Stimulated activated naive CD4-positive, alpha-beta T cell (primary cell): ENCODE results near the gene FUT6.
A peak's percentile ranks its signal among the peaks of the same experiment; 100 is the strongest.

Experiments used
- DNase-seq, 6 experiments: peaks; one replicate each; lab custom pipeline; 2025; lab: John Stamatoyannopoulos, UW

FUT6 gene

GRCh38 chr19:5805462-5806132, 33.9 kb downstream of the FUT6 start:
- peak; percentile 28 to 64 (median 53) for DNase-seq

DNA sequence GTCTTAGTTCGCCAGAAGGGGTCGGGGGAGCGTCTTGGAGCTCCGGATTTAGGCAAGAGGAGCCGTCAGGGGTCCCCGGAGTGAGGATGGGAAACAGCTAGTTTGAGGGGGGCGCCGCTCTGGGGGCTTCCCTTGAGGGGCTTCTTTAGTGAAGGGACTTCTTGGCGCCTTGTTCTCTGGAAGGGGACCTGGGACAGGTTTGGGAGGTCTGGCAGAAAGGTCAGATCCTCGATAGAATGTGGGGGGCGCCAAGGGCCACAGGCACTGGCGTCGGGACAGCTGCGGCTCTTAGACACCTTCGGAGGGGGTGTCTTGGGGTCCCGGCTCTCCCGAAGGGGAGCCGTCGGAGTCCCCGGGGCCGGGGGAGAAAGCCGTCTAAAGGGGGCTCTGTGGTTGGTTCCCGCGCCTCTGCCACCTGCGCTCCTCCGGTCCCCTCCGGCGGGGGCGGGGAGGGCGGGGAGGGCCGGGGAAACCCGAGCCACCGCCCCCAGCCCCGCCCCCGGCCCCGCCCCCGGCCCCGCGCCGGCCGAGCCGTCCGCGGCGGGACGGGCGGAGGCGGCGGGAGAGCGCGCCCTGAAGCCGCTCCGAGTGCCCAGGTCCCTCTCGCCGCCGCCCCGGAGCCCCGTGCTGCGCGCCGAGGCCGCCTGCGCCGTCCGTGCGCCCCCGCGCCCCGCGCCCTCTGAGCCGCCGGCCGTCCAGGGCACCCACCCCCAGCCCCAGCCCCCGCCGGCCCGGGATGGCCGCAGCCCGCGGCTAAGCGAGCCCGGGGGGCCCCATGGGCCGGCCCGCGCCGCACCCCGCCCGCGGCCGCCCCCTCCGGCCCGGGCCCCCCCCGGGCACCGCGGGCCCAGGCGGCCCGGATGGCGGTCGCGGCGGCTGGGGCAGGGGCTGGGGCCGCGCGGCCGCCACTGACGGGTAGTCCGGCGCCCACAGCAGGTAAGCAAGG, 34.7 kb downstream of the FUT6 start, which contains the start of gene NRTN:
NRTN (plus strand) TSS at position 552 of the 946 bp plus-strand sequence. CDS start 19,099 bp downstream, outside the sequence.
- peak in 5 of 6 experiments; percentile 27 to 59 (median 51) for DNase-seq

DNA sequence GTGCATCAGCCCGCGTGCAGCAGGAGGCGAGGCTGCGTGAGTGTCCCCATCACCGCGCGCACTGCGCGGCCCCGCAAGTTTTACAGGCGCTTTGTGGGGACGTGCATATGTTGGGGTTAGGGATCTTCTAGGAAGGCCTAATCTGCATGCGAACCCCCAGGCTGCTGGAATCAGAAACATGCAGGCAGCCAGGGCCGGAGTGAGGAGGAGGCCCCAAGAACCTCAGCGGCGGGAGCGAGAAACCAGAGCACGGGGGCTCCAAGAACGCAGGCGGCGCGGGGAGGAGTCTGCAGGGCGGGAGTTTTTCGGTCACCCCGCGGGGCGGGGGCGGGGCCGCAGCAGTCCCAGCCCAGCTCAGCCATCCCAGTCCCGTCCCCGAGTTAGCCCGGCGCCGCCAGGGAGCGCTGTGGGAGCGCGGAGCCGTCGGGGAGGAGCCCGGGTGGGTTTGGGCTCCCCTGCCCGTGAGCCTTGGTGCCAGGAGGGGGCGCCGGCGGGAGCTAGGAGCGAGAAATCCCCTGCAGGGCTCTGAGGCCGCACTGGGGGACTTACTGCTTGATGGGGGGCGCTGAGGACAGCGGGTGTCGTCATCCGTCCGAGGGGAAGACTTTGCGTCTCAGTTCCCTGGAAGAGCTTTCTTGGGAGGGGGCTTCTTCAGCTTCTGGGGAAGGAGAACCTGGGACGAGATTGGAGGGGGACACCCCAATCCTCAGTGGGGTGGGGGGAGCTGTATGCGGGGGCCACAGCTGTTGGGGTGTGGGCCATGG, 35.6 kb downstream of the FUT6 start:
- peak; percentile 82 to 93 (median 90) for DNase-seq

GRCh38 chr19:5803441-5803751, 36.1 kb downstream of the FUT6 start:
- DNase-seq = no peak

DNA sequence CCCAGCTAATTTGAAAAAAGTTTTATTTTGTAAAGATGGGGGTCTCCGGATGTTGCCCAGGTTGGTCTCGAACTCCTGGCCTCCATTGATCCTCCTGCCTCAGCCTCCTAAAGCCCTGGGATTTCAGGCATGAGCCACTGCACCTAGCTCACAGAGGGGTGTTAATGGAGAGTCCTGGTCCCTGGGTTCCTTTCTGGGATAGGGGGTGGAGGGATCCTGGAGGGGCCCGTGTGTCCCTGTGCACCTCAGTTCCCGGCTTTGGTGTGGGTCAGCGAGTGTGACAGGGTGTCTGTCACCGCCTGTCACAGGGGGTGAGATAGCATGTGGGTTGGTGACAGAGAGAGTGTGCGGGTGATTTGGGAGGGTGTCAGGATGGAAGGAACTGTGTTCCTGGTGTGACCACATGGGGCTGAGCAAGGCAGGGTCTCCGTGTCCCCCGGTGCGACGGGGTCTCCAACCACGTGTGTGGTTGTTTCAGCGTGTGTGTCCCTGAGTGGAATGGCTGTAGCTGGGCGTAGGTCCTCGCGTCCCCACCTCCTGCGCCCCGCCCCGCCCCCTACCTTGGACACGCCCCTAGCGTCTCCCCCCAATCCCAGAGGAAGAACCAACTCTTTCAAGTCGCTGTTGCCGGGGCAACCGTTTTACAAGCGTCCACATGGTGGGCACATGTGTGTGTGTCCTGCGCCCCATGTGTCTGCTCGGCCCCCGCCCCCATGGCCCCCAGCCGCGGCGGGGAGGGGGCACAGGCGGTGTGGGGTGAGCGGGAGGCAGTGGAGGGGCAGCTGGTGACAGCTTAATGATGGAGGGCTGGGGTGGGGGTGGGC, 37.5 kb downstream of the FUT6 start:
- peak in 1 of 6 experiments; percentile 13 for DNase-seq

DNA sequence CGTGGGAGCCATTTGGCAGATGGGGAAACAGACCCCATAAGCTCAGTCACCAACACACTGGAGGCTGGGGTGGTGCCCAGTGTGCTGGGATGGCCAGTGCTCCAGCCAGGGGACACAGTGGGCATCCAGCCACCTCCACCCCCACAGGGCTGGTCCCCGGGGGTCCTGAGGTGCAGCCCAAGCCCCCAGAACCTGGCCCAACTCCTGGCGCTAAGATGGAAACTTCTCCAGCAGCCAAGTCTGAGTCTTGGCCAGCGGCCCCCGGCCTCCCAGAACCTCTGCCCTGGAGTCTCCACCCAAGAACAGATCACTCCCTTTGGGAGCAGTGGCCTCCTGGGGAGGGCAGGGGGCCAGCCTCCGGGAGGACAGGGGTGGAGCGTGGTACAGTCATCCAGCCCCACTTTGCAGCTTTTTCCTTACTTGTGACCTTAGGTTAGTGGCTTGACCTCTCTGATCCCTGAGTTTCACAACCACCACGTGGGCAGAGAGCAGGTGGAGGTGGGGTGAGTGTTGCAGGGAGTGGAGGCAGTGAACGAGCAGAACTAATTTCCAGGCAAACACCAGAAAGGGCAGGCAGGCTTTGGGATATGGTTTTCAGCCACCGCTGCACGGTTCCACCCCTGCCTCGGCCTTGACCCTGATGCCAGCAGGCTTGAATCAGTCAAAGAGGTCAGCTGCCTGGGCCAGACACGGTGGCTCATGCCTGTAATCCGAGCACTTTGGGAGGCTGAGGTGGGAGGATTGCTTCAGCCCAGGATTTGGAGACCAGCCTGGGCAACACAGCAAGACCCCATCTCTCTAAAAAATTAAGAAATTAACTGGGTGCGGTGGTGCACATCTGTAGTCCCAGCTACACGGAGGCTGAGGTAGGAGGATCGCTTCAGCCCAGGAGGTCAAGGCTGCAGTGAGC, 38.9 kb downstream of the FUT6 start:
- no peak for DNase-seq

GRCh38 chr19:5799247-5800241, 40.0 kb downstream of the FUT6 start:
- no peak for DNase-seq

- no peak for DNase-seq
These were observed 41.3 kb downstream of the FUT6 start for GRCh38 chr19:5798244-5798643.

DNA sequence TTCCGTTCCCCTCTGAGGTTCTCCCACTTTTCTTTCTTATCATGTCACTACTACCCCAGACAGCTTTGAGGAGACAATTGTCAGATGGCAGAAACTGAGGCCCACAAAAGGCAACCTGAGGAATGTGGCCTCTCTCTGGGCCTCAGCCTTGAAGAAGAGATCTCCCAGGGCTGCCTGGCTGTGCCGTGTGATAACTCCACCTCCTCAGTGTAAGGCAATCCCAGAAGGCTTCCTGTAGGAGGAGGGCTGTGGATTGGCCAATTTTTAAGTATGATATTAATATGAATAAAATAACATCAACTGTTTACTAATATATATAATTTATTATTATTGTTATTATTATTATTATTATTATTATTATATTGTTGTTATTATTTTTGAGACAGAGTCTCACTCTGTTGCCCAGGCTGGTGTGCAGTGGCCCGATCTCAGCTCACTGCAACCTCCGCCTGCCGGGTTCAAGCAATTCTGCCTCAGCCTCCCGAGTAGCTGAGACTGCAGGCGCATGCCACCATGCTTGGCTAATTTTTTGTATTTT, 44.1 kb downstream of the FUT6 start:
- DNase-seq = no peak

DNA sequence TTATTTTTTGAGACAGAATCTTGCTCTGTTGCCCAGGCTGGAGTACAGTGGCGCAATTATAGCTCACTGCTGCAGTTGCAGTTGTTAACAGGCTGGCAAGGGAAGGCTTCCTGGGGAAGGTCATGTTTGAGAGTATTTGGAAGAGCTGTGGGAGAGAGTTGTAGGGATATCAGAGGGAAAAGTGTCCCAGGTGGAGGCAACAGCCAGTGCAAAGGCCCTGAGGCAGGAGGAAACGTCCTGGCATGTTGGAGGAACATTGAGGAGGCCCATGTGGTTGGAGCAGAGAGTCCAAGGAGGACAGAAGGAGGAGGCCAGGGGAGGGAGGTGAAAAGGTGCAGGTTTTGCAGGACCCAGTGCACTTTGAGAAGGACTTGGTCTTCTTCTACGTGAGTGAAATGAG, 46.3 kb downstream of the FUT6 start:
- no peak for DNase-seq

GRCh38 chr19:5792224-5792623, 47.3 kb downstream of the FUT6 start:
- DNase-seq = no peak

DNA sequence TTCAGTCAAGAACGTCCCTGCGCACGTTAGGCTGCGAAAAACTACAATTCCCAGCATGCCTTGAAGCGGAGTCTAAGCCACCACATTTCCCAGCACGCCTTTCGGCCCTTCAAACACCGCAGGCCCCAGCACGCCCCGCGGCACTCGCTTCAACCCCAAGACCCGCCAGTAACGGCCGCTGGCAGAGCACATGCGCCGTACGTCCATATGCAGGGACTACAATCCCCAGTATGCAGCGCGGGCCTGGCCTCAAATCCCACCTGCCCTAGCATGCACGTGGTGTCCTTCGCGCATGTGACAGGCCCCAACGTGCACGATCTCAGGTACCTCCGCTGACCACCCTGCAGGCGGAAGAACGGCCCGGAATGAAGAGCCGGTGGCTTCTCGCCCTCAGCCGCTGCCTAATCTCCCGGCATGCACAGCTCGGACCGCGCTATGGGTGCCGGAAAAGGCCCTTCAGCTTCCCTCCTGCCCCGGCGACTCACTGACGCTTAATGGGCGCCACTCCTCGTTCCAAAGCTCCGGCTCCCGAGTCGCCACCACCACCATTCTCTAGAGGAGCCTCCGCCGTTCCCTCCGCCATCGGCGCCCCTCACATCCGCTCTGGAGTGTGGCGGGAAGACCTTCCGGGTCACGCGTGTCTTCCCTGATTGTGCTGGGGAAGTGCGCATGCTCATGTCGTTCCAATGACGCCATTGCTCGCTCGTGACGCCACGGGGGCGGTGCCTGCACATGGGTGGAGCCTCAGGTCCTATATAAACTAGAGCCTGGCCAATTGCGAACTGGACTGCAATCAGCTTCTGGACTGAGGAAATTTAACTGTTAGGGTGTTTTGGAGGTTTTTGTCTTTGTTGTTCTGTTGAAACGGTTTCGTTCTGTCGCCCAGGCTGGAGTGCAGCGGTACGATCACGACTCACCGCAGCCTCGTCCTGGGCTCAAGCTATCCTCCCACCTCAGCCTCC, 48.7 kb downstream of the FUT6 start, which contains the start of gene DUS3L:
DUS3L (minus strand) TSS at position 605 of the 962 bp plus-strand sequence; CDS start at position 583, 22 bp downstream.
- peak; percentile 89 to 96 (median 95) for DNase-seq

DNA sequence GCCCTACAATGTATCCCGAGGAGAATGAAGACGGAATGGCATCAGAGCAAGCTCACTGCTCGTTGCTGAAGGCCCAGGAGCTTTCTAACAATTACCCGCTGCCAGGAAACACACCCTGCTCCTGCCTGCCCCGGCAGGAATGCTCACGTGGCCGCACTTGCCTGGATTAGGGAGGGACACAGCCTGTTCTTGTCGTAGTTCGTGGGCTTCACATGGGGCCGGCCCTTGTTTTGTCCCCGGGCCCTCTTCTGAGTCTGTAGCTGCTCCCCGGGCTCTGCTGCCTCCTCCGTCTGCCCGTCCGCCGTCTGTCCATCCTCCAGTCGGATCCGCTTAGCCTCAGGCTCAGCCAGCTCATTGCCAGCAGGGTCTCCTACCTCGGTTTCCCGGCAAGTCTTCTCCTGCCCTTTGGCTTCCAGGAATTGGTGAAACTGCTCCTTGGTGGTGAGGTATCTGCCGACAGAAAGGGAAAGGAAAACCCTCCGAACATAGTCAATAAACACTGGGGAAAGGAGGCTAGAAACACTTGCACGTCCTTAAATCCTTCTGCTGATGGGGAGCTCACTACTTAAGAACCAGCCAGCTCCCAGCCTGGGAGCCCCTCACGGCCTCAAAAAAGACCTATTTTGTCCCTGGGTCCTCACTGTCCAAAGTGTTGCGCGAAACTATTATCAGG, 49.5 kb downstream of the FUT6 start:
- no peak for DNase-seq

GRCh38 chr19:5789351-5789761, 50.1 kb downstream of the FUT6 start:
- DNase-seq = no peak

- no peak for DNase-seq
These were observed 51.1 kb downstream of the FUT6 start for GRCh38 chr19:5788422-5788821.

- no peak for DNase-seq
These were observed 51.9 kb downstream of the FUT6 start for GRCh38 chr19:5787409-5788182.
